ENCODE data around the gene DLX6. TPM values are rescaled to one million over a fixed set of nuclear protein-coding genes. Genes with fewer than 3 reads are reported as not detected.
A peak's percentile ranks its signal among the peaks of the same experiment; 100 is the strongest.

Gene DLX6
- total RNA-seq, 2 donors from 2014 or later: not detected

DNA sequence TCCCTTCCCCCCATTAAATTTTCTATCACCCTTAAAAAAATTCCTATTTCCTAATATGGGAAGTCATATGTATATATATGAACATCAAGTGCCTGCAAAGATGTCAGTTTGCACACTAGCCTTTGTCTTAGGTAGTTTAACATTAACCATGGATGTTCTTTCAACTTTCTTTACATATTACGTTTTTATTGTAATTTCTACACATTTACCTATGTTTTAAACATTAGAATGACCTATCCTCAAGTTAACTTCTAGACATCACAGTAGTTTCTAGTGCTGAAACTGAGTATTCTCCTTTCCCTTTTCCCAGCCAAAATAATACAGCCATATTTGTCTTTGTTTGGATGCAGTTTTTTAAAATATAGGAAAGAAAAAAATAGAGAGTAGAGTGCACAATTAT lies 5.8 kb downstream of the DLX6 start:
- Mint-ChIP-seq H3K9me3 (peaks cover 7% of the 10 kb centered on the region), H3K27me3 (peaks cover 71 to 89% of the 10 kb centered on the region in 2 donors), H3K36me3 (peaks cover 14% of the 10 kb centered on the region), H3K4me1 (ENCODE audit: low read depth in 2 of 2) (peaks cover 0 to 10% of the 10 kb centered on the region in 2 donors), H3K4me3 (no peak overlapping the region), H3K27ac (no peak overlapping the region)
- ATAC-seq (no peak), DNase-seq (ENCODE audit: low spot score) (no peak)

GRCh38 chr7:97011536-97012364 lies 6.4 kb downstream of the DLX6 start:
- H3K27ac Mint-ChIP-seq: no peak overlapping the region
- DNase-seq (ENCODE audit: low spot score) (no peak), ATAC-seq (no peak)
- peaks cover 0 to 8% of the 10 kb centered on the region in 2 donors for H3K4me1 Mint-ChIP-seq (ENCODE audit: low read depth in 2 of 2)
- no peak overlapping the region for H3K4me3 Mint-ChIP-seq
- peaks cover 14% of the 10 kb centered on the region for H3K36me3 Mint-ChIP-seq
- H3K9me3 Mint-ChIP-seq: peaks cover 7% of the 10 kb centered on the region
- H3K27me3 Mint-ChIP-seq: peaks cover 73 to 96% of the 10 kb centered on the region in 2 donors

DNA sequence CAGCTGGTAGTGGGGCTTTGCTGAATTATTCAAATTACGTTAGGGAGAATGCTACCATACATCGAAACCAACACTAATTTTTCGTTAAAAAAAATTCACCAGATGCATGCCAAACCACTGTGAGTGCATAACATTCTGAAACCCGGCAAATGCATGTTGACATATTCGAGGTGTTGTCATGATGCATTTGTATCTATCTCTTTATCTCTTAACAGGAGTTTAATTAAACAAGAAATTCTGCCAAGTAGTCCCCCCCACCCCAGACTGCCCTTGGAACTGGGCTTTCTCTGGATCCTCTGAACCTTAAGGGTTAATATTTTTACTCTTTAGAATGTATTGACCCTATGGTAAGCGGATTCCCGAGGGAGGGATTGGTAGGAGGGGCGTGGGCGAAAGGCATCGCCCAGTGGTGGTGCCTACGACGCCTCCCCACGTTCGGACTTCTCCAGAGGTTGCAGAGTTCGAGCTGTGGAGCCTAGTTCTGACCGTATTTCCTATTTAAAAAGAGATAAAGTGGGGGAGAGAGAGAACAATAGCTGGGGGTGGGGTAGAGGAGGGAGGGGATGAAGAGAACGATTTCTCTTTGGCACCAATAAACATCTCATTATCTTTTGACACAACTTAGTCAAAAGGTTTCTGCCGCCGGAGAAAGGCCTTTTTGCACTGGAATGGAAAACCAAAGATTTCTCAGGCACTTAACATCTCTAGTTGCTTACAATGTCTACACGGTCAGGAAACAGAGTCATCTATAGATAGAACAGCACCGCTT lies 7.2 kb downstream of the DLX6 start:
- Mint-ChIP-seq H3K9me3 (peaks cover 7% of the 10 kb centered on the region), H3K4me3 (no peak overlapping the region), H3K36me3 (peaks cover 17% of the 10 kb centered on the region), H3K27ac (no peak overlapping the region), H3K4me1 (ENCODE audit: low read depth in 2 of 2) (peaks cover 0 to 6% of the 10 kb centered on the region in 2 donors), H3K27me3 (peaks cover 74 to 99% of the 10 kb centered on the region in 2 donors)
- DNase-seq (ENCODE audit: low spot score) (no peak), ATAC-seq (no peak)

DNA sequence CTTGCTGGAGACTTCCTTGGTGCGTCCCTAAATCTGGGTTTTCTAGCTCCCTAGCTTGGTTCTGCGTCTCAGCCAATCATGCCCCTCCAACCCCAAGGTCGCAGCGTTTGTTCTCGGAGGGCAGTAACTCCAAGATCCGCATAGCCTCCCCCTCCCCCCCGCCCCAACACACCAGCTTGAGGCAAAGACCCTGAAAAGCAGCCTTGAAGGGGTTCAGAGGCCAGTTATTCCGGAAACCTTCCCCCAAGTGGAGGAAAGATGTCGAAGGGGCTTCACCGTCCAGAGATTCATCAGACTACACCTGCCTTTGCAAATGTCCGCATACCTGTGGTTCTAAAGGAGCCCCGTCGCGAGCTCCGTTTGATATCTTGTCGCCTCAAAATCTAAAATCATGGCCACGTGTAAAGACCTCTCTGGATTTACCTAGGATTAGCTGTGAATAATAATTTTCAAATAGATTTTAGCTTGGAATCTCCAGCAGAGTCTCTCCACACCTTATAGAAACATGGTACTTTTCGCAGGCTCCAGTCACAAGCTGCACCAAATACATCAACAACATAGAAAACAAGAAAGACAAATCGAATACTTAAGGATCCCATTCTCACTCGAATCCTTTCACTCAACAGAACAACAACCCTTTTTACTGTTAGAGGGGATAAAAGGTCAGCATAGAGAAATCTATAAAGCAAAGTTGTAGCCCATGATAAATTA lies 7.9 kb downstream of the DLX6 start:
- no peak for DNase-seq (ENCODE audit: low spot score)
- Mint-ChIP-seq H3K27ac (no peak overlapping the region), H3K4me3 (no peak overlapping the region), H3K27me3 (peaks cover 72 to 99% of the 10 kb centered on the region in 2 donors), H3K36me3 (peaks cover 20% of the 10 kb centered on the region), H3K9me3 (peaks cover 7% of the 10 kb centered on the region), H3K4me1 (ENCODE audit: low read depth in 2 of 2) (peaks cover 0 to 7% of the 10 kb centered on the region in 2 donors)
- no peak for ATAC-seq

- H3K36me3 Mint-ChIP-seq: peaks cover 20% of the 10 kb centered on the region
- H3K27ac Mint-ChIP-seq: no peak overlapping the region
- peaks cover 7% of the 10 kb centered on the region for H3K9me3 Mint-ChIP-seq
- H3K4me3 Mint-ChIP-seq: no peak overlapping the region
- peaks cover 73 to 99% of the 10 kb centered on the region in 2 donors for H3K27me3 Mint-ChIP-seq
- H3K4me1 Mint-ChIP-seq (ENCODE audit: low read depth in 2 of 2): peaks cover 0 to 7% of the 10 kb centered on the region in 2 donors
- DNase-seq (ENCODE audit: low spot score) (no peak), ATAC-seq (no peak)
These were observed 8.4 kb downstream of the DLX6 start for GRCh38 chr7:97013845-97014134.

GRCh38 chr7:97014145-97014750 lies 8.9 kb downstream of the DLX6 start:
- Mint-ChIP-seq H3K27ac (no peak overlapping the region), H3K36me3 (peaks cover 20% of the 10 kb centered on the region), H3K27me3 (peaks cover 75 to 99% of the 10 kb centered on the region in 2 donors), H3K4me3 (no peak overlapping the region), H3K4me1 (ENCODE audit: low read depth in 2 of 2) (peaks cover 0 to 7% of the 10 kb centered on the region in 2 donors), H3K9me3 (peaks cover 7% of the 10 kb centered on the region)
- ATAC-seq (no peak), DNase-seq (ENCODE audit: low spot score) (no peak)

DNA sequence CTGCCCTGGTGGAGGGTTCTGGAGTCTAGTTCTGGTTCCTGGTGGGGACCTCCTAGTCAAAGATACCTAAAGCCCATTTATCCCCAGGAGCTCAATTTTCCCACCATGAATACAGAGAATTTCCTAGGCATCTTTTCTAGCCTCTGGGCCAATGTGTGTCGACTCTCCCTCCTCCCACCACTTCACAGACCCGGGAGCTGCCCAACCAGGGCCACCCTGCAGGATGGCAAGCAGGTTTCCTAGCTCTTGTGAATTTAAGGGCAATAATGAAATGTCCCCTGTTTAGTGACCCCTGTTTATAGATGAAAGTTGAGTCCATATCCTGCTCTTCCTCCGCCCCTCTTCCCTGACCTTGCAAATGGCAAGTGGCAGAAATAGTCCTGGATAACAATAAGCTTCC lies 9.9 kb downstream of the DLX6 start:
- peaks cover 7% of the 10 kb centered on the region for H3K9me3 Mint-ChIP-seq
- peaks cover 73 to 99% of the 10 kb centered on the region in 2 donors for H3K27me3 Mint-ChIP-seq
- DNase-seq (ENCODE audit: low spot score): no peak
- peaks cover 0 to 7% of the 10 kb centered on the region in 2 donors for H3K4me1 Mint-ChIP-seq (ENCODE audit: low read depth in 2 of 2)
- H3K27ac Mint-ChIP-seq: no peak overlapping the region
- H3K36me3 Mint-ChIP-seq: peaks cover 20% of the 10 kb centered on the region
- no peak for ATAC-seq
- no peak overlapping the region for H3K4me3 Mint-ChIP-seq

DNA sequence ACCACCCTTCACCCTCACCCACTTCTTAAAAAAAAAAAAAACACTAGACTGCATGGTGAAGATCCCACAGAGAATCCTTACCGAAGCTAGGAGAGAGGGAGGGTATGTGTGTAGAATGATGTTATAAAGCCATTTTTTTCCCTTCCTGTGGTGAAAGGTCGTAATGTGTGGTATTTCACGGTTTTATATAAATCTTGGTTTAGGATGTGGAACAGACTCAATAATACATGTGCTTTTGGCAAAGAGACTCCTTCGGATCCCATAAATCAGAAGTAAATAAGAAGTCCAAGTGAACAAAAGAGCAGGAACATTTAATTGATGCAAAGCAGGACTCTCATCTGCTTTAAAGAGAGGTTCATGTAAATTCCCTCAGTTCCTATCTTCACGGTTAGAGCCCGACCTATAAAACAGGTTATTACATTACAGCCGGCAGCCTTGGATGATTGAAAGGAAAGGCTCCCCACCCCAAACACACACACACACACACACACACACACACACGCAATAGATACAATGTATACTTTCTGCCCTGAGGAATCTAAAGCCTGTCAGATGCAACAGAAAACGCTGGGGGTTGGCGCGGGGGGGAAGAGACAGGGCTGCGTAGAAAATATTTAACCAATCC lies 10.5 kb downstream of the DLX6 start:
- DNase-seq (ENCODE audit: low spot score) (no peak), ATAC-seq (no peak)
- H3K4me1 Mint-ChIP-seq (ENCODE audit: low read depth in 2 of 2): peaks cover 0 to 7% of the 10 kb centered on the region in 2 donors
- peaks cover 77 to 100% of the 10 kb centered on the region in 2 donors for H3K27me3 Mint-ChIP-seq
- H3K4me3 Mint-ChIP-seq: no peak overlapping the region
- H3K36me3 Mint-ChIP-seq: peaks cover 20% of the 10 kb centered on the region
- H3K27ac Mint-ChIP-seq: no peak overlapping the region
- peaks cover 7% of the 10 kb centered on the region for H3K9me3 Mint-ChIP-seq

- Mint-ChIP-seq H3K4me3 (no peak overlapping the region), H3K9me3 (peaks cover 5% of the 10 kb centered on the region), H3K27me3 (peaks cover 69 to 93% of the 10 kb centered on the region in 2 donors), H3K36me3 (peaks cover 16% of the 10 kb centered on the region), H3K27ac (no peak overlapping the region), H3K4me1 (ENCODE audit: low read depth in 2 of 2) (peaks cover 0 to 7% of the 10 kb centered on the region in 2 donors)
- peak; percentile 43 for ATAC-seq
- DNase-seq (ENCODE audit: low spot score): no peak
These were observed 11.2 kb downstream of the DLX6 start for GRCh38 chr7:97016381-97017191.

- H3K27me3 Mint-ChIP-seq: peaks cover 68 to 91% of the 10 kb centered on the region in 2 donors
- peak in 1 of 2 donors; percentile 11 for ATAC-seq
- H3K27ac Mint-ChIP-seq: no peak overlapping the region
- H3K9me3 Mint-ChIP-seq: no peaks in the 10 kb centered on the region
- DNase-seq (ENCODE audit: low spot score): no peak
- H3K4me1 Mint-ChIP-seq (ENCODE audit: low read depth in 2 of 2): peaks cover 2 to 12% of the 10 kb centered on the region in 2 donors
- peaks cover 11% of the 10 kb centered on the region for H3K36me3 Mint-ChIP-seq
- no peak overlapping the region for H3K4me3 Mint-ChIP-seq
These were observed 12.1 kb downstream of the DLX6 start for GRCh38 chr7:97017192-97018125.

- DNase-seq (ENCODE audit: low spot score): no peak
- ATAC-seq: no peak
- peaks cover 68 to 91% of the 10 kb centered on the region in 2 donors for H3K27me3 Mint-ChIP-seq
- peaks cover 9 to 14% of the 10 kb centered on the region in 2 donors for H3K4me1 Mint-ChIP-seq (ENCODE audit: low read depth in 2 of 2)
- H3K9me3 Mint-ChIP-seq: no peaks in the 10 kb centered on the region
- peaks cover 11% of the 10 kb centered on the region for H3K36me3 Mint-ChIP-seq
- H3K4me3 Mint-ChIP-seq: no peak overlapping the region
- H3K27ac Mint-ChIP-seq: no peak overlapping the region
These were observed 12.8 kb downstream of the DLX6 start for GRCh38 chr7:97018126-97018601.
